ENCODE results near the gene DPP6.
"Not testable (repeated sequence)": the region's sequence is repeated elsewhere in the genome, so short reads cannot be mapped to it uniquely, and the experiment has no call there.

The DPP6 gene

DNA sequence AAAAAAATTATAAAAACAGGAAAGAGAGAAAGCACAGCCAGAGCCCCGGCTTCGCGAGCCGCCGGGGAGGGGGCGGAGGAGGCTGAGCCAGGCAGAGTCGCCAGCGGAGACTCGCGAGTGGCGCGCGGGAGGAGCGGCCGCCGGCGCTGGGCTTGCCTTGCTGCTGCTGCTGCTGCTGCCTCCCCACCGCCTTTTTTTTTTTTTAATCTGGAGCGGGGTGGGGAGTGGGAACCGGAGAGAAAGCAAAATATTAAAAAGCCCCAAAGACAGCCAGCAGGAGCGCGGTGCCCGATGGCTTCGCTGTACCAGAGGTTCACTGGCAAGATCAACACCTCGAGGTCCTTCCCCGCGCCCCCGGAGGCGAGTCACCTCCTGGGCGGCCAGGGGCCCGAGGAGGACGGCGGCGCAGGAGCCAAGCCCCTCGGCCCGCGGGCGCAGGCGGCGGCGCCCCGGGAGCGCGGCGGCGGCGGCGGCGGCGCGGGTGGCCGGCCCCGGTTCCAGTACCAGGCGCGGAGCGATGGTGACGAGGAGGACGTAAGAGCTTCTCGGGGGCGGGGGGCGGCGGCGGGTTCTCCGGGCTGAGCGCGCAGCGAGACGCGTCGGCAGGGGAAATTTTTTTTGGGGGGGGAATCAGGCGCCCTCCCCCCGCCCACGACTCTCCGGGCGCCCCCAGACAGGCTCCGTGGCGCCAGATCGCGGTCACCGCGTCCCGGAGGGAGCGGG lies 493 bp downstream of the DPP6 start:
- H3K9ac ChIP-seq (ENCODE audit: low read length); H3K27me3 ChIP-seq (ENCODE audit: control insufficient read depth, insufficient read depth, low read length); H3K36me3 ChIP-seq (ENCODE audit: control insufficient read depth, insufficient read depth, low read length); H3K4me1 ChIP-seq (ENCODE audit: control insufficient read depth, insufficient read depth, low read length); H3K4me3 ChIP-seq (ENCODE audit: low read length); H3K9me3 ChIP-seq (ENCODE audit: control insufficient read depth, low read length): not testable (repeated sequence)

DNA sequence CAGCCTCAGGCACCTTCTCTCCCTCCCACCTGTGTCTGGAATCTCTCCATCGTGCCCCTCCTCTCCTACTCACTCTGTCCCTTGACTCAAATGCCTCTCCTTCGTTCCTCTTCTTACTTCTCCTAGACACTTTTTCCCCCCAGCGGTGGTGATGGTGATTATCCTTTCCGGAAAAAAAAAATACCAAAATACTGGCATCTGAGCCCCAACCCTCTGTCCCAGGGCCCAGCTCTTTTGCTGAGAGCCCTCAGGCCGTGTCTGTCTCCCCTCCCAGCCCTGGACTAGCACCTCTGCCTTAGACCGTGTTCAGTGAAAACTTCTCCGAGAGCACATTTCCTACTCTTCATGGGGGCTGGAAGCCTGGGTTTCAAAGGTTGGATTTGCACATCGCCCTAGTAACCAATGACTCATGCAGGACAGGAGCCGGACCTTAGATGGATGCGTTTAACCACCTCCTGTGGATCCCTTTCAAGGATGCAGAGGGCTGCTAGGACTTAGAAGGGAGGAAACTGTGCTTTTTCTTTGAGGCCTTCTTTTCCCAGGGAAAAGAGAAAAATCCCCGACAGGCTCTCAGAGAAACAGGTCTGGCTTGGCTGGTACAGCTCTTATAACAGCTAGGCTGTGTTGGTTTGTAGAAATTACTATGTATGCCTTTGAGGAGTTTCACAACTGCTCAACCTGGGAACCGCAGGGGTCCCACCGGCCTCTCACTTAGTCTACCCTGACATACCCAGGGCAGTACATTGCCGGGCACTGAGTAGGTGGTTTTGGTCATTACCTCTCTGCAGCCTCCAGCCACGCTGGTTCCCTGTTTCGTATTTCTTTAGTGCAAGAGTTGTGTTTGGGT lies 1.5 kb downstream of the DPP6 start:
- not testable (repeated sequence) for H3K27me3 ChIP-seq (ENCODE audit: control insufficient read depth, insufficient read depth, low read length); H3K36me3 ChIP-seq (ENCODE audit: control insufficient read depth, insufficient read depth, low read length); H3K4me1 ChIP-seq (ENCODE audit: control insufficient read depth, insufficient read depth, low read length); H3K4me3 ChIP-seq (ENCODE audit: low read length); H3K9ac ChIP-seq (ENCODE audit: low read length); H3K9me3 ChIP-seq (ENCODE audit: control insufficient read depth, low read length)

DNA sequence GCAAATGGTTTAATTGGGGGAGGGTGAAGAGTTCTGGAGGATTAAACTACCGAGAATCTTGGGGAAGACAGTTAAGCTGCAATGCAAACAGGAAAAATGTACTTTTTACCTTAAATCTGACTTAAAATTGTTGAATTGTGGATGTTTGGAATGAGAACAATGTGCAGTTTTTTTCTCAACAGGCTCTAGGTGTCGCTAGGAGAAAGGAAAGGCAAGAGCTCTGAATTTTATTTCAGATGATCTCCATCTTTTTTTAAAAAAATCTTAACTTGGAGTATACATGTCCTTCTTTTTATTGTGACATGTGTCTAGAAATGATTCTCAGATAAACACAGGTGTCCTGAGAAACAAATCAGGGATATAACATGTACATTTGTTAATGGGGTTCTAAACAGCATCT lies 2.5 kb downstream of the DPP6 start:
- H3K9me3 ChIP-seq (ENCODE audit: control insufficient read depth, low read length); H3K36me3 ChIP-seq (ENCODE audit: control insufficient read depth, insufficient read depth, low read length); H3K4me1 ChIP-seq (ENCODE audit: control insufficient read depth, insufficient read depth, low read length); H3K4me3 ChIP-seq (ENCODE audit: low read length); H3K27me3 ChIP-seq (ENCODE audit: control insufficient read depth, insufficient read depth, low read length); H3K9ac ChIP-seq (ENCODE audit: low read length): not testable (repeated sequence)

DNA sequence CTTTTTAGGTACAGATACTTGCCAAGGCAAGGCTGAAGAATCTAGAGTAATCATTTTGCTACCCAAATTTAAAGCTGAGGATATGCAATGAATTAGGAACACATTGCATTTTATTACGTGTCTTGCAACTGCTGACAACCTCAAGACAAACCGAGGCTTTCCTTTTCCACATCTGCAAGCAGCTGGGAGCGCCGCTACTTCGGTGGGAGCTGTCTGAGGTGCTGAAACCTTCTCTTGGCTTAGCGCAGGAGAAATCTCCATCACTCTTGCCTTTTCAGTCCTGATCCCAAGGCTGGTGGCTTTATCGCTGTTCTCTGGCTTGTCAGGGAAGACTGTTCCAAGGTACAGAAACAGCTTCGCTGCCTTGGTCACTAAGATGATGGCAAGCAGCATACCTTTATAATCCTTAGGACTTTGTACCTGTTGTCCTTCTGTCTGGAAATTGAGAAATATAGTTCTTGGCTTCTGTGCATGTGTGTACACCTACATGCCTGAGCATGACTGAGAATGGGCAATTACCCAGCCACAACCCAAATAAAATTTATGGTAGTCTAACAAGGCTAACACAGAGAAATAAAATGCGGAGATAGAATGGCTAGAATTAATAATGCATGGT lies 3.4 kb downstream of the DPP6 start:
- not testable (repeated sequence) for H3K4me1 ChIP-seq (ENCODE audit: control insufficient read depth, insufficient read depth, low read length); H3K36me3 ChIP-seq (ENCODE audit: control insufficient read depth, insufficient read depth, low read length); H3K27me3 ChIP-seq (ENCODE audit: control insufficient read depth, insufficient read depth, low read length); H3K4me3 ChIP-seq (ENCODE audit: low read length); H3K9ac ChIP-seq (ENCODE audit: low read length); H3K9me3 ChIP-seq (ENCODE audit: control insufficient read depth, low read length)

DNA sequence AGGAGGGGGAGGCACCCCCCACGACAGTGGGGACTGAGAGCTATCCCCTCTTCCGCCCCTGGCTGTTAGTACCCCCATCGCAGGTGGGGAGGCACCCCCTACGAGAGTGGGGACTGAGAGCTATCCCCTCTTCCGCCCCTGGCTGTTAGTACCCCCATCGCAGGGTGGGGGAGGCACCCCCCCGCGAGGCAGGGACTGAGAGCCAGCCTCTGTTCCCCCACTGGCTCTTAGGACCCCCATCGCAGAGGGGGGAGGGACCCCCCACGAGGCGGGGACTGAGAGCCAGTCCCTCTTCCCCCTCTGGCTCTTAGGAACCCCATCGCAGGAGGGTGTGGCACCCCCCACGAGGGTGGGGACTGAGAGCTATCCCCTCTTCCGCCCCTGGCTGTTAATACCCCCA lies 6.6 kb downstream of the DPP6 start:
- not testable (repeated sequence) for H3K4me1 ChIP-seq (ENCODE audit: control insufficient read depth, insufficient read depth, low read length); H3K4me3 ChIP-seq (ENCODE audit: low read length); H3K36me3 ChIP-seq (ENCODE audit: control insufficient read depth, insufficient read depth, low read length); H3K9me3 ChIP-seq (ENCODE audit: control insufficient read depth, low read length); H3K9ac ChIP-seq (ENCODE audit: low read length); H3K27me3 ChIP-seq (ENCODE audit: control insufficient read depth, insufficient read depth, low read length)

DNA sequence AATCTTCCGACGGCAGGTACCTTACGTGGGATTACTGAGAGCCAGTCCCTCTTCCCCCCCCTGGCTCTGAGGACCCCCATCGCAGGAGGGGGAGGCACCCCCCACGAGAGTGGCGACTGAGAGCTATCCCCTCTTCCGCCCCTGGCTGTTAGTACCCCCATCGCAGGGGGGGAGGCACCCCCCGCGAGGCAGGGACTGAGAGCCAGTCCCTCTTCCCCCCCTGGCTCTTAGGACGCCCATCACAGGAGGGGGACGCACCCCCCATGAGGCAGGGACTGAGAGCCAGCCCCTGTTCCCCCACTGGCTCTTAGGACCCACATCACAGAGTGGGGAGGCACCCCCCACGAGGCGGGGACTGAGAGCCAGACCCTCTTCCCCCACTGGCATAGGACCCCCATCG lies 8.4 kb downstream of the DPP6 start:
- H3K4me1 ChIP-seq (ENCODE audit: control insufficient read depth, insufficient read depth, low read length); H3K9me3 ChIP-seq (ENCODE audit: control insufficient read depth, low read length); H3K27me3 ChIP-seq (ENCODE audit: control insufficient read depth, insufficient read depth, low read length); H3K9ac ChIP-seq (ENCODE audit: low read length); H3K36me3 ChIP-seq (ENCODE audit: control insufficient read depth, insufficient read depth, low read length); H3K4me3 ChIP-seq (ENCODE audit: low read length): not testable (repeated sequence)

DNA sequence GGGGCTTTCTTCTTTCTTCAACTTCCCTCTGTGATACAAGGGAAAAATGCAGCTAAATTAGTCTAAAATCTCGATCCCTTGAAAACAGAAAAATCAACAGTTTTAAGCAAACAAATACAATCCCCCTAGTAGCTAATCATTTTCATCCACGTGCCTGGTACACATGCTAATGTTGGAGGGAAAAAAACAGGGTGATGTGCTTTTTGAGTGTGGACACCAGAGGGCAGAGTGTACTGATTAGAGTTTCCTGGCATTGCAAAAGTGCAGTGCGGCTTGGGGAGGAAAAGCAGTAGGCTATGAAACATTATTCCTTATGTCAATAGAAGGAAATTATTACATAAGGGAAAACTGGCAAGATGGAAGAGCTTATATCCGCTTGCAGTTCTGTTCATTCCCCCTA lies 19.6 kb downstream of the DPP6 start:
- H3K9me3 ChIP-seq (ENCODE audit: control insufficient read depth, low read length); H3K27me3 ChIP-seq (ENCODE audit: control insufficient read depth, insufficient read depth, low read length); H3K4me1 ChIP-seq (ENCODE audit: control insufficient read depth, insufficient read depth, low read length); H3K36me3 ChIP-seq (ENCODE audit: control insufficient read depth, insufficient read depth, low read length); H3K9ac ChIP-seq (ENCODE audit: low read length); H3K4me3 ChIP-seq (ENCODE audit: low read length): not testable (repeated sequence)

DNA sequence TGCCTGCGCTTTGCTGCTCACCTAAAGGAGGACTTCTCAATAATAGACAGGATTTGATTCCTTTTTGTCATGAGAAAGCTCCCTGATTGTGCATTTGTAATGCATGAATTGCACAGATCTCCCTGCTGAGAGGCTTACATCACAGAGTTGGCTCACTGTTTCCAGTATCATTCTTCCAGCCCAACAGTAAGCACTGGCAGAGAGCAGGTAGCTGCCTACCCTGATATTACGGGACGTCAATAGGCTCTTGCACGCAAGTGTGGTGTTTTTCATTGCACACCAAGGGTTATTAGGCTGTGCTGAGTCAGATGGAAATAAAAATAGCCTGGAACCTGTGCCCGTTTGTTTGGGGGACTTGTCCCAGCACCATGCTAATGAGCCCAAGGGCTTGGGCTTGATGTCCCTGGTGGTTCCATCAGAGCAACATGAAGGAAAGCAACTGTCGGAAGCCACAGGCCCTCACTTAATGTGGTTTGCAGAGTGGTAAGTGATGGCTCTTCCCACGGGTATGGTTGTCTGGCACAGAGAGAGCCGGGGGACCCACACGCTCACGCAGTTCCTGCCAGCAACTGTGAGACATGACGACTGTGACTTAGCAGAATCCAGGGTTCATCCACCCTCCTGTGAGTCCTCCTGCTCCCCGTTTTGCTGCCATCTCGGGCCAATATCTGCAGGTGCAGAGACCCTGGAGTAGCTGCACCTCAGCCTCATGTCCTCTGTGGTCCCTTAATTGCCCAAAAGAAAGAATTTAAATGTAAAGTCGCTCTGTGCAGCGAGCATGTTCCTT lies 20.4 kb downstream of the DPP6 start:
- H3K27me3 ChIP-seq (ENCODE audit: control insufficient read depth, insufficient read depth, low read length); H3K4me1 ChIP-seq (ENCODE audit: control insufficient read depth, insufficient read depth, low read length); H3K9ac ChIP-seq (ENCODE audit: low read length); H3K4me3 ChIP-seq (ENCODE audit: low read length); H3K9me3 ChIP-seq (ENCODE audit: control insufficient read depth, low read length); H3K36me3 ChIP-seq (ENCODE audit: control insufficient read depth, insufficient read depth, low read length): not testable (repeated sequence)

DNA sequence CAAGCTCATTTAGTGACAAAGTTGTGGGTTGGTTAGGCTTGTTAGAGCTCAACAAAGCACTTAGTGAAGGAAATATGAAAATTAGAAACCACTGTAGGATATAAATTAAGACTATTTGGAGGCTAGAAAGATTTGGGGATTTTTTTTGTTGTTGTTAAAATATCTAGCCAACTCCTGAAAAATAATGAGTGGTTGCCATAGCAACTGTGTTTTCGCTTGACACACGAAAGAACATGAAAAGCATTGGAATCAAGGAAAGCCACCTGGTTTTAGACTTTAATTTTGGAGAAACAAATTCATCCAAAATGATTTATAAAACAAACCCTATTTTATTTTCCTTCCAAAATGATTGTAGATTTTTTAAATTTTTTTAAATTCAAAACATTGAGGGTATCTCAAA lies 26.3 kb downstream of the DPP6 start:
- H3K4me3 ChIP-seq (ENCODE audit: low read length); H3K36me3 ChIP-seq (ENCODE audit: control insufficient read depth, insufficient read depth, low read length); H3K9ac ChIP-seq (ENCODE audit: low read length); H3K27me3 ChIP-seq (ENCODE audit: control insufficient read depth, insufficient read depth, low read length); H3K4me1 ChIP-seq (ENCODE audit: control insufficient read depth, insufficient read depth, low read length); H3K9me3 ChIP-seq (ENCODE audit: control insufficient read depth, low read length): not testable (repeated sequence)

DNA sequence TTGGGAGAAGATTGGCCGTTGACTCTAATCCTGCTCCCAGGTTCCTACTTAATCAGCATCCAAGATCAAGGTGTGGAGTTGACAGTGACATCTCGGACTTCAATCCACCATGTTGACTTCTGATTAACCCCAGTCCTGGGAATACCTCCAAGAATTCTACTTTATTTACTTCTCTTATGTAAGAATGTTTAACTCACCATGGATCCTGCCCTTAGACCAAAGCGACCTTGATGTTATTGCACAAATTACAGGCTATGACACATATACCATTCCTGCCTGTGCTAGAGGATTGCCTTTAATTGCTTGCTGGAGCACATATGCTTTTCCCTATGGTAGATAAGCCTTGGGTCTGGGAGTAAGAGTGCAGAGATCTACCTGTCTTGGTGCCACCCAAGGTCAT lies 28.1 kb downstream of the DPP6 start:
- H3K36me3 ChIP-seq (ENCODE audit: control insufficient read depth, insufficient read depth, low read length); H3K4me3 ChIP-seq (ENCODE audit: low read length); H3K4me1 ChIP-seq (ENCODE audit: control insufficient read depth, insufficient read depth, low read length); H3K27me3 ChIP-seq (ENCODE audit: control insufficient read depth, insufficient read depth, low read length); H3K9me3 ChIP-seq (ENCODE audit: control insufficient read depth, low read length); H3K9ac ChIP-seq (ENCODE audit: low read length): not testable (repeated sequence)

DNA sequence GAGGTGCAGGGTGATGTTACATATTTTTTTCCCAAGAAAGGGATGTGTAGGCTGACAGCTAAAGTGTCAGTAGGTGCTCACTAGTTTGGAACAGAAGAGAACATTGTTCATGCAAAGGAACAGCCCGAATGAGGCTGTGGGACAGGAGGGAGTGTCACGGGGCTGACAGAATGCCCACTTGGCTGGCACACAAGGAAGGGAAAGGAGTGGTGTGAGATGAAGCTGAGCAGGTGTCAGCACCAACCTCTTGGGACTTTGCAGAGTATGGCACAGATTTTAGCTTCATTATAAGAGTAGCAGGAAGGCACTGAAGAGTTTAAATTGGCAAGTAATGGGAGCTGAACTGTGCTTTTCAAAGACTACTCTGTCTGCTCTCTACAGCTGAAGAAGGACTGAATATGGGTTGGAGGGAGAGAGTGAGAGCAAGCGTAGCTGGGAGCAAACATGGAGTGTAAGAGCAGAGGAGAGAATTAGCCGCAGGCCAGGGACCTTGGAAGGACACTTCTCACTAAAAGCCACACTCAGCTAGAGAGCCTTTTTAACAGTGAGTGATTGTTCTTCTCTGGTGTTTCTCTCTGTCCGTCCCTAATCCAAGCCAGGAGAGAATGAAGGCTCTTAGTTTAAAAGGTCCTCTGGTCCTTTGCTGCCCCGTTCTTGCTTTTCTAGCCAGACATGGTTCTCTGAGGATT lies 35.0 kb downstream of the DPP6 start:
- H3K27me3 ChIP-seq (ENCODE audit: control insufficient read depth, insufficient read depth, low read length): not testable (repeated sequence)

DNA sequence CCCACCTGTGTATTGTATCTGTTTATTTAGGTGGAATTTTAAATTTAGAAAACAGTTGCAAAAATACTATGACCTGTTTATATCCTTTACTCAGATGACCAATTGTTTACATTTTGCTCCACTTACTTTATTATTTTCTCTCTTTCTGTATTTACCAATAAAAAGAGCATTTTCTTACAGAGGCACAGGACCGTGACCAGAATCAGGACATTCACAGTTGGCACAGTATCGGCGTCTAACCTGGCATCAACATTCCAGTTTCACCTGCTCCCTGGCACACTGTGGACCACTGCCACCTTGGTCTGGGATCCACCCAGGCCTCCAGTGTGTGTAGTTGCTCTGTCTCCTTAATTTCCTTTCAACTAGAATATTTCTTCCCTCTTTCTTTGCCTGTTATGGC lies 39.9 kb downstream of the DPP6 start:
- not testable (repeated sequence) for H3K9me3 ChIP-seq (ENCODE audit: control insufficient read depth, low read length); H3K4me3 ChIP-seq (ENCODE audit: low read length); H3K27me3 ChIP-seq (ENCODE audit: control insufficient read depth, insufficient read depth, low read length); H3K9ac ChIP-seq (ENCODE audit: low read length); H3K36me3 ChIP-seq (ENCODE audit: control insufficient read depth, insufficient read depth, low read length); H3K4me1 ChIP-seq (ENCODE audit: control insufficient read depth, insufficient read depth, low read length)

More for the DNA sequence above, 35.0 kb downstream of the DPP6 start:
- not testable (repeated sequence) for H3K36me3 ChIP-seq (ENCODE audit: control insufficient read depth, insufficient read depth, low read length); H3K9me3 ChIP-seq (ENCODE audit: control insufficient read depth, low read length); H3K9ac ChIP-seq (ENCODE audit: low read length); H3K4me1 ChIP-seq (ENCODE audit: control insufficient read depth, insufficient read depth, low read length); H3K4me3 ChIP-seq (ENCODE audit: low read length)

All from mucosa of stomach (tissue), 1 donor.